H9 (cell line): Measurements from ENCODE around the gene ALCAM. TPM values are rescaled to one million over a fixed set of nuclear protein-coding genes. Genes with fewer than 3 reads are reported as not detected.

ENCODE experiments used
- DNase-seq: peaks from one replicate; pipeline ENCODE4 v3.0.0-alpha.2; 2017
- H2AFZ ChIP-seq: one replicate; pipeline ENCODE4 v1.6.1; 2013; ENCODE audit warnings: mild to moderate bottlenecking, low read length, control low read depth, moderate library complexity
- H2AK5ac ChIP-seq: 2 replicates; pipeline ENCODE4 v1.6.1; 2013; ENCODE audit warnings: low read length, control low read depth, mixed read lengths; ENCODE audit not compliant: insufficient read length
- H2BK120ac ChIP-seq: one replicate; pipeline ENCODE4 v1.6.1; 2013; ENCODE audit warnings: low read depth, mild to moderate bottlenecking, low read length, control low read depth, inconsistent platforms; ENCODE audit not compliant: poor library complexity, severe bottlenecking
- H2BK12ac ChIP-seq: 2 replicates; pipeline ENCODE4 v1.6.1; 2013; ENCODE audit warnings: low read length, control low read depth, mixed read lengths, low read depth; ENCODE audit not compliant: insufficient read length
- H2BK15ac ChIP-seq: 2 replicates; pipeline ENCODE4 v1.6.1; 2013; ENCODE audit warnings: low read depth, low read length, control low read depth
- H2BK20ac ChIP-seq: one replicate; pipeline ENCODE4 v1.6.1; 2013; ENCODE audit warnings: low read depth, mild to moderate bottlenecking, low read length, control low read depth, inconsistent platforms; ENCODE audit not compliant: poor library complexity, severe bottlenecking
- H2BK5ac ChIP-seq: 2 replicates; pipeline ENCODE4 v1.6.1; 2013; ENCODE audit warnings: low read length, control low read depth, mixed read lengths; ENCODE audit not compliant: insufficient read length
- H3K14ac ChIP-seq: 2 replicates; pipeline ENCODE4 v1.6.1; 2013; ENCODE audit warnings: low read length, control low read depth; ENCODE audit not compliant: insufficient read depth
- H3K18ac ChIP-seq: 2 replicates; pipeline ENCODE4 v1.6.1; 2013; ENCODE audit warnings: low read depth, mild to moderate bottlenecking, mixed read lengths, low read length, control low read depth; ENCODE audit not compliant: insufficient read length
- H3K23ac ChIP-seq: 2 replicates; pipeline ENCODE4 v1.6.1; 2013; ENCODE audit warnings: low read length, control low read depth, mixed read lengths, low read depth; ENCODE audit not compliant: insufficient read length
- H3K23me2 ChIP-seq: 2 replicates; pipeline ENCODE4 v1.6.1; 2013; ENCODE audit warnings: low read depth, mild to moderate bottlenecking, mixed read lengths, low read length, control low read depth; ENCODE audit not compliant: insufficient read length, poor library complexity, severe bottlenecking
- H3K27ac ChIP-seq: 2 replicates; pipeline ENCODE4 v1.5.1; 2013; ENCODE audit warnings: low read length, control low read depth, mixed read lengths, low read depth; ENCODE audit not compliant: insufficient read length
- H3K27me3 ChIP-seq: 2 replicates; pipeline ENCODE4 v1.6.1; 2013; ENCODE audit warnings: low read length, control low read depth, inconsistent platforms; ENCODE audit not compliant: insufficient read depth
- H3K4ac ChIP-seq: 2 replicates; pipeline ENCODE4 v1.6.1; 2013; ENCODE audit warnings: low read depth, mild to moderate bottlenecking, control low read depth, inconsistent platforms, low read length, moderate library complexity
- H3K4me1 ChIP-seq: 2 replicates; pipeline ENCODE4 v1.6.1; 2013; ENCODE audit warnings: low read length, control low read depth, inconsistent platforms; ENCODE audit not compliant: insufficient read depth
- H3K4me2 ChIP-seq: 2 replicates; pipeline ENCODE4 v1.6.1; 2013; ENCODE audit warnings: low read length, control low read depth, mixed read lengths; ENCODE audit not compliant: insufficient read length, insufficient read depth
- H3K56ac ChIP-seq: 2 replicates; pipeline ENCODE4 v1.6.1; 2013; ENCODE audit warnings: low read depth, mild to moderate bottlenecking, mixed read lengths, low read length, control low read depth; ENCODE audit not compliant: insufficient read length
- H3K79me1 ChIP-seq: 2 replicates; pipeline ENCODE4 v1.6.1; 2013; ENCODE audit warnings: low read depth, mild to moderate bottlenecking, moderate library complexity, low read length, control low read depth, inconsistent platforms; ENCODE audit not compliant: insufficient read depth, poor library complexity, severe bottlenecking
- H3K79me2 ChIP-seq: 2 replicates; pipeline ENCODE4 v1.6.1; 2013; ENCODE audit warnings: low read length, control low read depth, inconsistent platforms; ENCODE audit not compliant: insufficient read depth
- H3K9ac ChIP-seq: 2 replicates; pipeline ENCODE4 v1.6.1; 2013; ENCODE audit warnings: low read length, control low read depth, mixed read lengths; ENCODE audit not compliant: insufficient read length; ENCODE audit errors: extremely low read depth
- H3K9me3 ChIP-seq: one replicate; pipeline ENCODE4 v1.6.1; 2013; ENCODE audit warnings: low read depth, low read length, inconsistent platforms; ENCODE audit not compliant: control insufficient read depth
- H3T11ph ChIP-seq: one replicate; pipeline ENCODE4 v1.6.1; 2013; ENCODE audit warnings: mild to moderate bottlenecking, low read length, control low read depth, inconsistent platforms
- H4K20me1 ChIP-seq: one replicate; pipeline ENCODE4 v1.6.1; 2013; ENCODE audit not compliant: control insufficient read depth, insufficient read length, insufficient read depth
- H4K5ac ChIP-seq: 2 replicates; pipeline ENCODE4 v1.6.1; 2013; ENCODE audit warnings: low read depth, mild to moderate bottlenecking, mixed read lengths, low read length, control low read depth; ENCODE audit not compliant: insufficient read length
- H4K8ac ChIP-seq: replicated peaks from 2 replicates; pipeline ENCODE4 v1.6.1; 2013; ENCODE audit warnings: low read length, control low read depth, mixed read lengths, low read depth; ENCODE audit not compliant: insufficient read length
- H4K91ac ChIP-seq: 2 replicates; pipeline ENCODE4 v1.6.1; 2013; ENCODE audit warnings: low read depth, mild to moderate bottlenecking, moderate library complexity, mixed read lengths, low read length, control low read depth; ENCODE audit not compliant: insufficient read length
- H3K27ac Mint-ChIP-seq, 3 experiments: 2 replicates in 2 of 3; 3 replicates in 1 of 3; pipeline ENCODE4 v1.8.0; 2020 to 2021; ENCODE audit warnings: mixed read lengths in 3 of 3, mild to moderate bottlenecking in 1 of 3, moderate library complexity in 1 of 3
- H3K27me3 Mint-ChIP-seq: 2 replicates; pipeline ENCODE4 v1.8.0; 2021; ENCODE audit warnings: low read depth, mild to moderate bottlenecking, moderate library complexity, mixed read lengths
- H3K36me3 Mint-ChIP-seq, 3 experiments: 2 replicates in 2 of 3; 3 replicates in 1 of 3; pipeline ENCODE4 v1.8.0; 2020 to 2021; ENCODE audit warnings: low read depth in 3 of 3, mixed read lengths in 3 of 3; ENCODE audit not compliant: insufficient read depth in 1 of 3
- H3K4me1 Mint-ChIP-seq, 2 experiments: 2 replicates each; pipeline ENCODE4 v1.8.0; 2020; ENCODE audit warnings: mixed read lengths in 2 of 2
- H3K4me3 Mint-ChIP-seq, 2 experiments: 2 replicates in 1 of 2; 3 replicates in 1 of 2; pipeline ENCODE4 v1.8.0; 2020 to 2021; ENCODE audit warnings: mild to moderate bottlenecking in 2 of 2, mixed read lengths in 2 of 2, moderate library complexity in 1 of 2
- H3K9me3 Mint-ChIP-seq, 2 experiments: 2 replicates in 1 of 2; 3 replicates in 1 of 2; pipeline ENCODE4 v1.8.0; 2020; ENCODE audit warnings: mild to moderate bottlenecking in 2 of 2, mixed read lengths in 2 of 2, moderate library complexity in 1 of 2
- WGBS: extraction: QIAGEN DNeasy Blood & Tissue Kit; methylation state at CpG from one replicate; pipeline ENCODE4 v1.1.7; 2013; ENCODE audit warnings: missing lambda C conversion rate, low lambda C conversion rate, mixed read lengths; ENCODE audit not compliant: insufficient read length; ENCODE audit errors: extremely low coverage; 5-methylcytosine and 5-hydroxymethylcytosine counted together
- total RNA-seq: library from RNA; stranded (reverse); gene quantifications from 2 replicates; pipeline ENCODE4 v1.2.1, GENCODE V29; 2021
- TF ChIP-seq, protein P1 (sequence below): fragments of 200-600 bp; sonication (generic); conservative IDR thresholded peaks from 3 replicates; pipeline ENCODE4 v1.8.0; 2021; ENCODE audit warnings: antibody characterized with exemption, mild to moderate bottlenecking

The ALCAM gene
- total RNA-seq, 1 experiment from 2014 or later: 43.7 TPM

DNA sequence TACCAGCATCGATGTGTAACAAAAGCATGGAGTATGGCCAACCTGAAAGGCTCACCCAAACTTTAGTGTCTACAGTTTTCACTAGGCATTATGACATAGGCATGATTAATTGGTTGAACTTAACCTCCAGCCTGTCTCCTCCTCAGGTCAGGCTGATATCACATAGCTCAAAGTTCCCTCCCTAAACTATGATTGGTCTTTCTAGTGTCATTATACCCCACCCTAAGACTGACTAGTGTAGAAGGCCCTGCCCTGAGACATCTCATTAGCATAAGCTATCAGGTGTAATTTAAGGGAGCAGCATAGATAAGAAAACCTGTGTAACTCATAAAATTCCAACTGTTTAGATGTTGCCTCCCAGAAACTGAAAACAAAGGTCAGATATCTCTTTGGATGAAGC is 195.2 kb downstream of the ALCAM start:
- no peak overlapping the region for H3K27ac Mint-ChIP-seq
- H3K23me2 ChIP-seq: peaks cover 2% of the 10 kb centered on the region
- no peak overlapping the region for H3K56ac ChIP-seq
- H3K79me1 ChIP-seq: no peaks in the 10 kb centered on the region
- H3K27me3 ChIP-seq: no peaks in the 10 kb centered on the region
- H3T11ph ChIP-seq: no peak overlapping the region
- no peak overlapping the region for H4K5ac ChIP-seq
- no peak overlapping the region for H2AFZ ChIP-seq
- no peak overlapping the region for H3K4me3 Mint-ChIP-seq
- H3K9ac ChIP-seq: no peak overlapping the region
- no peak overlapping the region for H3K18ac ChIP-seq
- no peak overlapping the region for H2BK5ac ChIP-seq
- H3K4me1 Mint-ChIP-seq: 0 out of 4 replicates have a peak, but pooled peaks cover 0 to 2% of the 10 kb centered on the region in 2 experiments
- H2BK120ac ChIP-seq: no peak overlapping the region
- peaks cover 0 to 9% (median 2%) of the 10 kb centered on the region in 3 experiments; a peak in 4 of 7 replicates for H3K36me3 Mint-ChIP-seq
- H3K9me3 ChIP-seq: no peaks in the 10 kb centered on the region
- no peak overlapping the region for H4K91ac ChIP-seq
- no CpG with 5 or more reads among the region's 1 CpG for WGBS
- DNase-seq: no peak
- no peak overlapping the region for H4K8ac ChIP-seq
- no peak overlapping the region for H3K14ac ChIP-seq
- H2BK12ac ChIP-seq: no peak overlapping the region
- TF ChIP-seq, protein P1, sequence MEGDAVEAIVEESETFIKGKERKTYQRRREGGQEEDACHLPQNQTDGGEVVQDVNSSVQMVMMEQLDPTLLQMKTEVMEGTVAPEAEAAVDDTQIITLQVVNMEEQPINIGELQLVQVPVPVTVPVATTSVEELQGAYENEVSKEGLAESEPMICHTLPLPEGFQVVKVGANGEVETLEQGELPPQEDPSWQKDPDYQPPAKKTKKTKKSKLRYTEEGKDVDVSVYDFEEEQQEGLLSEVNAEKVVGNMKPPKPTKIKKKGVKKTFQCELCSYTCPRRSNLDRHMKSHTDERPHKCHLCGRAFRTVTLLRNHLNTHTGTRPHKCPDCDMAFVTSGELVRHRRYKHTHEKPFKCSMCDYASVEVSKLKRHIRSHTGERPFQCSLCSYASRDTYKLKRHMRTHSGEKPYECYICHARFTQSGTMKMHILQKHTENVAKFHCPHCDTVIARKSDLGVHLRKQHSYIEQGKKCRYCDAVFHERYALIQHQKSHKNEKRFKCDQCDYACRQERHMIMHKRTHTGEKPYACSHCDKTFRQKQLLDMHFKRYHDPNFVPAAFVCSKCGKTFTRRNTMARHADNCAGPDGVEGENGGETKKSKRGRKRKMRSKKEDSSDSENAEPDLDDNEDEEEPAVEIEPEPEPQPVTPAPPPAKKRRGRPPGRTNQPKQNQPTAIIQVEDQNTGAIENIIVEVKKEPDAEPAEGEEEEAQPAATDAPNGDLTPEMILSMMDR: no peak
- H3K27me3 Mint-ChIP-seq: no peaks in the 10 kb centered on the region
- no peak overlapping the region for H3K27ac ChIP-seq
- H3K4ac ChIP-seq: no peak overlapping the region
- no peaks in the 10 kb centered on the region for H4K20me1 ChIP-seq
- no peak overlapping the region for H2BK15ac ChIP-seq
- H2BK20ac ChIP-seq: no peak overlapping the region
- no peaks in the 10 kb centered on the region for H3K4me1 ChIP-seq
- no peaks in the 10 kb centered on the region for H3K9me3 Mint-ChIP-seq
- H3K79me2 ChIP-seq: no peaks in the 10 kb centered on the region; the same call in 1 of the 2 replicates
- no peak overlapping the region for H3K4me2 ChIP-seq
- H3K23ac ChIP-seq: no peak overlapping the region
- no peak overlapping the region for H2AK5ac ChIP-seq
